ENCODE measurements around the gene TPX2.

TPX2 gene

GRCh38 chr20:31698803-31699718, 40.0 kb upstream of the TPX2 start:
- Histone ChIP-seq H3K27me3 (no peaks in the 10 kb centered on the region), H3K27ac (peak overlapping the region; percentile 72 to 87), H3K4me1 (peaks cover 3 to 88% (median 63%) of the 10 kb centered on the region in 4 donors), H3K9me3 (no peaks in the 10 kb centered on the region), H3K36me3 (peaks cover 0 to 4% (median 0%) of the 10 kb centered on the region in 3 donors), H3K4me3 (no peak overlapping the region)
- TF ChIP-seq, protein P1, sequence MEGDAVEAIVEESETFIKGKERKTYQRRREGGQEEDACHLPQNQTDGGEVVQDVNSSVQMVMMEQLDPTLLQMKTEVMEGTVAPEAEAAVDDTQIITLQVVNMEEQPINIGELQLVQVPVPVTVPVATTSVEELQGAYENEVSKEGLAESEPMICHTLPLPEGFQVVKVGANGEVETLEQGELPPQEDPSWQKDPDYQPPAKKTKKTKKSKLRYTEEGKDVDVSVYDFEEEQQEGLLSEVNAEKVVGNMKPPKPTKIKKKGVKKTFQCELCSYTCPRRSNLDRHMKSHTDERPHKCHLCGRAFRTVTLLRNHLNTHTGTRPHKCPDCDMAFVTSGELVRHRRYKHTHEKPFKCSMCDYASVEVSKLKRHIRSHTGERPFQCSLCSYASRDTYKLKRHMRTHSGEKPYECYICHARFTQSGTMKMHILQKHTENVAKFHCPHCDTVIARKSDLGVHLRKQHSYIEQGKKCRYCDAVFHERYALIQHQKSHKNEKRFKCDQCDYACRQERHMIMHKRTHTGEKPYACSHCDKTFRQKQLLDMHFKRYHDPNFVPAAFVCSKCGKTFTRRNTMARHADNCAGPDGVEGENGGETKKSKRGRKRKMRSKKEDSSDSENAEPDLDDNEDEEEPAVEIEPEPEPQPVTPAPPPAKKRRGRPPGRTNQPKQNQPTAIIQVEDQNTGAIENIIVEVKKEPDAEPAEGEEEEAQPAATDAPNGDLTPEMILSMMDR (IDR thresholded peaks at IDR 0.05) = no peak
- intact Hi-C loops (cut with DNase I; ENCODE audit: low total_unique reads) = no loop called here
- DNase-seq = peak; percentile 86

DNA sequence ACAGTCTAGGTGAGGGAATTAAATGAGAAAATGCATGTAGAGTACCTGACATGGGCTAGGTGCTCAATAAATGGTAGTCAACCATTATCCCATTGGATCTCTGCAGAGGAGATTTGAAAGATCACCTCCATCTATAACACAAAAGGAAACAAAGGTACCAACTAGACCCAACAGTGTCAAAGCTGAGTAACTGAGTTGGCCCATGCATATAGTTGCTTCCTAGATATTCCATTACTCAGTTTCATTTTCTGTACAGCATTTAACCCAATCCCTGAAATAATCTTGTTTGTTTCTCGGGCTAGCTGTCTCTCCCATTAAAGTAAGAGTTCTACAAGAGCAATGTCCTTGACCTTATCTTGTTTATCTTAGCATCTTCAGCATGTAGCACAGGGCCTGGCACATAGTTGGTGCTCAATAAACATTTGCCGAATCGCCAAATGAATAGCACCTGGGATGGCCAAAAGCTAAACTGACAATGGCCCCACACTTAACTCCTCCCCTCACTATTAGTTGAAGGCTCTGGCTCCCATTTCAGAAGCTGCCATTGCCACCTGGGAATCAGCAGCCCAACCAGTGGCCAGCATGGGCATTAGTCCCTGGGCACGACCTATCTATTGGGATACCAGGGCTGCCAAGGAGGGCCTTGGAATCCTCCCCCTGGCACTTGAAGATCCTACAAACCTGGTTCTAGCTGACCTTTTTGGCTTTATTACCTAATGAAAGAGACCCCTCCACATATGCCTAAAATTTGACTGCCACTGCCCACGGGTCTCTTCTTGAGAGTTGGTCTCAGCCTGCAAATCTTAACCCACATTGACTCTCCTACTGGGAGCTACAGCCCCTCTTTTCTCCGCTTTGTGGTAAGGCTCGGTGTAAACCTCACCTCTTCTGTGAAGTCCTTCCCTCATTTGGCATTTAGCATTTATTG, 39.0 kb upstream of the TPX2 start:
- Histone ChIP-seq H3K4me1 (peaks cover 3 to 88% (median 66%) of the 10 kb centered on the region in 4 donors), H3K27me3 (no peaks in the 10 kb centered on the region), H3K4me3 (no peak overlapping the region), H3K36me3 (peaks cover 0 to 4% (median 0%) of the 10 kb centered on the region in 3 donors), H3K27ac (peak overlapping the region; percentile 72 to 87), H3K9me3 (no peaks in the 10 kb centered on the region)
- no peak for DNase-seq
- intact Hi-C loops (cut with DNase I; ENCODE audit: low total_unique reads) = no loop called here
- TF ChIP-seq, protein P1 (IDR thresholded peaks at IDR 0.05) = no peak

DNA sequence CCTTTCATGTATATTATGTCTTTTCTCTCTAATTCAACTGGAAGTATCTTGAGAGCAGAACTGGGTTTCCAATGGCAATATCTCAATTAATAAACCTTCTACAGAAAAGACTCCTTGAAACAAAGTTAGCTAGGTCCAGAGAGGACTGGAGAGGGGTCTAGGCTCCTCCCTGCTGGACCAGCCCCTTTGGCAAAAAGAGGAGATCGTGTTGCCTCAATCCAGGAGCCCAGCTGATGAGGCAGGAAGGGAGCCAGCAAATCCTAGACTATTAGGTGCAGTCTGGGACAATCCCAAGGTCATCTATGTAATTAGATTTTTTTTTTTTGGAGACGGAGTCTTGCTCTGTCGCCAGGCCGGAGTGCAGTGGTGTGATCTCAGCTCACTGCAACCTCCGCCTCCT, 38.3 kb upstream of the TPX2 start:
- Histone ChIP-seq H3K4me1 (peaks cover 3 to 88% (median 66%) of the 10 kb centered on the region in 4 donors), H3K27me3 (no peaks in the 10 kb centered on the region), H3K36me3 (peaks cover 0 to 5% (median 4%) of the 10 kb centered on the region in 3 donors), H3K4me3 (no peak overlapping the region), H3K27ac (peak overlapping the region; percentile 72 to 87), H3K9me3 (no peaks in the 10 kb centered on the region)
- DNase-seq = no peak
- TF ChIP-seq, protein P1 (IDR thresholded peaks at IDR 0.05) = no peak
- intact Hi-C loops (cut with DNase I; ENCODE audit: low total_unique reads) = no loop called here

- peaks cover 3 to 88% (median 67%) of the 10 kb centered on the region in 4 donors for H3K4me1 ChIP-seq
- intact Hi-C loops (cut with DNase I; ENCODE audit: low total_unique reads) = no loop called here
- H3K9me3 ChIP-seq = no peaks in the 10 kb centered on the region
- peak overlapping the region; percentile 72 to 87 for H3K27ac ChIP-seq
- no peak for DNase-seq
- no peak overlapping the region for H3K4me3 ChIP-seq
- TF ChIP-seq, protein P1 (IDR thresholded peaks at IDR 0.05) = no peak
- H3K36me3 ChIP-seq = peaks cover 1 to 11% (median 5%) of the 10 kb centered on the region in 3 donors
- H3K27me3 ChIP-seq = no peaks in the 10 kb centered on the region
These were observed 37.5 kb upstream of the TPX2 start for GRCh38 chr20:31701591-31701990.

Measured in tibial artery (tissue), 4 donors.